Muscle layer of colon (tissue), 2 donors: Measurements from ENCODE around the gene TGFA.

Experiments
- H3K27ac ChIP-seq: one replicate; pipeline ENCODE4 v1.7.0; 2013; ENCODE audit warnings: low read depth, mild to moderate bottlenecking, low read length, moderate library complexity
- H3K27me3 ChIP-seq, 2 donors: one replicate each; pipeline ENCODE4 v1.7.0; 2013; ENCODE audit warnings: low read length in 2 of 2, mild to moderate bottlenecking in 2 of 2; ENCODE audit not compliant: insufficient read depth in 2 of 2, control insufficient read depth in 1 of 2
- H3K36me3 ChIP-seq: one replicate; pipeline ENCODE4 v1.7.0; 2013; ENCODE audit warnings: mild to moderate bottlenecking, low read length; ENCODE audit not compliant: insufficient read depth
- H3K4me1 ChIP-seq: one replicate; pipeline ENCODE4 v1.7.0; 2013; ENCODE audit warnings: mild to moderate bottlenecking, low read length; ENCODE audit not compliant: insufficient read depth
- H3K4me3 ChIP-seq, 2 donors: one replicate each; pipeline ENCODE4 v1.7.0; 2013; ENCODE audit warnings: low read length in 2 of 2, low read depth in 1 of 2, mild to moderate bottlenecking in 1 of 2, moderate library complexity in 1 of 2
- H3K9ac ChIP-seq: one replicate; pipeline ENCODE4 v1.7.0; 2013; ENCODE audit warnings: low read length
- H3K9me3 ChIP-seq: one replicate; pipeline ENCODE4 v1.7.0; 2013; ENCODE audit warnings: mild to moderate bottlenecking, low read length
- donor health status: abdominal sarcoma.
- donor health status: Adenocarcinoma of cecum.

Gene TGFA

DNA sequence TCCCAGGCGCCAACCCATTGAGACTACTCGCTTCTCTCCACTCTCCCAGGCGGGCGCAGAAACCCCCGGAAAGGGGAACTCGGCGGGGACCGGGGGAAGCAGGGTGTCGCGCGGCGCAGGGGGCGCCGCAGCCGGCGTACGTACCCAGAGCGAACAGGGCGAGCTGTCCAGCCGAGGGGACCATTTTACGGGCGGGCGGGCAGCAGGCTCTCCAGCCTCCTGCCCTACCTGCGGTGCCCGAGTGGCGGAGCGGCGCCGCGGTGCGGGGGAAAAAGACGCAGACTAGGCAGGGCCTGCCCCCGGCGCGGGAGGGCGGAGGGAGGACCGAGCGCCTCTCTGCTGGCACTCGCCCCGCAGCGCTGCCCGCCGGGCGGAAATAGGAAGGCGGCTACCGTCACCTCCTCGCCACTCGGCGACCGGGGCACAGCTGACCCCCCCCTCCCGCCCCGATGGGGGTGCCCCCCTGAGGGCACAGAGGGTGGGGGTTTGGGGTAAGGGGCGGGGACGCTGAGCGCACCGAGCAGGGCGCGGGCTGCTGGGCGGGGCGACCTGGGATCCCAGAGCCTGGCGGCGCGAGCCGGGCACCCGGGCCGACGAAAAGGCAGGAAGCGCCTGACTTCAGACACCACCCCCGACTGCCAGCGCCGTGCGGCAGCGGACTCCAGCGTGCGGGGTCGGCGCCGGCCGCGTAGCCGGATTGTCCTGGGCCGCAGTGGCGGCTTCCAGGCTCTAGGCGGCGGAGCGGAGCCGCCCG, at the start of gene TGFA:
Gene TGFA, minus strand, starts transcription at position 243 of the 754 bp plus-strand sequence. Its CDS starts 59 bp downstream, at position 184.
- peaks cover 5% of the 10 kb centered on the region for H3K4me1 ChIP-seq
- H3K36me3 ChIP-seq, result no peaks in the 10 kb centered on the region
- H3K9me3 ChIP-seq, result no peaks in the 10 kb centered on the region
- peaks cover 19 to 27% of the 10 kb centered on the region in 2 donors for H3K27me3 ChIP-seq
- H3K27ac ChIP-seq, result no peak within 1 kb of the TSS
- H3K9ac ChIP-seq, result no peak within 1 kb of the TSS
- H3K4me3 ChIP-seq, result peak within 1 kb of the TSS; percentile 45 to 55

DNA sequence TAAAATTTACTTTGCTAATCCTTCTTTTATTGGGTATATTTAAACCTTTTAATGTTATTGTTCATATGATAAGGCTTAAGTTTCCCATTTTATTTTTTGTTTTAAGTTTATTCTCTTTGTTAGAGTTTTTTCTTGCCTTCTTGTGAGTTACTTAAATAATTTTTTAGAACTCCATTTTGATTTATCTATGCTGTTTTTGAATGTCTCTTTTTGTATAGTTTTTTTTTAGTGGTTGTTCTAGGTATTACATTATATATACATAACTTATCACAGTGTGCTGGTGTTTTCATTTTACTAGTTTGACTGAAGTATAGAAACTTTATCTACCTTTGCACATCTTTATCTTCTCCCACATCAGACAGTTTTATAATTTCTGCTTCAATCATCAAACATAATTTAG, 49.4 kb upstream of the TGFA start:
- no peaks in the 10 kb centered on the region for H3K9me3 ChIP-seq
- H3K27ac ChIP-seq, result no peak overlapping the region
- H3K36me3 ChIP-seq, result no peaks in the 10 kb centered on the region
- no peaks in the 10 kb centered on the region for H3K4me1 ChIP-seq
- H3K27me3 ChIP-seq, result no peaks in the 10 kb centered on the region
- no peak overlapping the region for H3K4me3 ChIP-seq
- H3K9ac ChIP-seq, result no peak overlapping the region

DNA sequence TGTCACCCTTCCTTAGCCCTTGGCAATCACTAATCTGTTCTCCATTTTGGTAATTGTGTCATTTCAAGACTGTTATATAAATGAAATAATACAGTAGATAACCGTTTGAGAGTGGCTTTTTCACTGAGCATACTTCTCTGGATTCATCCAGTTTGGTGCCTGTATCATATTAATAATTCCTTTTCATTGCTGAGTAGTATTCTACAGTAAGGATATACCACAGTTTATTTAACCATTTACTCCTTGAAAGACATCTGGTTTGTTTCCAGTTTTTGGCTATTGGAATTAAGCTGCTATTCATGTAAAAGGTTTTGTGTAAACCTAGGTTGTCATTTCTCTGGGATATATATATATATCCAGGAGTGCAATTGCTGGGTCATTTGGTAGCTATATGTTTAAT, 44.6 kb upstream of the TGFA start:
- H3K9me3 ChIP-seq, result no peaks in the 10 kb centered on the region
- no peaks in the 10 kb centered on the region for H3K36me3 ChIP-seq
- H3K4me3 ChIP-seq, result no peak overlapping the region
- no peaks in the 10 kb centered on the region for H3K27me3 ChIP-seq
- H3K9ac ChIP-seq, result no peak overlapping the region
- no peak overlapping the region for H3K27ac ChIP-seq
- no peaks in the 10 kb centered on the region for H3K4me1 ChIP-seq

DNA sequence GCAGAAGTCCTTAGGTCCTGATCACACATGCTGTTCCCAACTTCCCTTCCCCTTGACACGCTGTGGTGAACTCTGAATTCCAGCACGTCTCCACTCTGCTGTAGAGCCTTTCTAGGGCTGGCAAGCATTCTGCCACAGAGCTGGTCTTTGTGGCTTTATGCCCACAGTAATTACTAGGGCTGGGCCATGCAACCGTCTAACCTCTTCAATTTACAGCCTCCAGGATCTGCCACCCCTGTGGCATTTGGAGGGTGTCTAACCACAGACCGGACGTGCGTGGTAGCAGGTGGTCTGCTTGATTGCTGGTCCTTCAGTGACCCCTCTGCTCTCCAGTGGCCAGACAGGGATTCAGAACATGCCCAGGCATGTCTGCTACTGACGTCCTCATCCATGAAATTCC, 43.1 kb upstream of the TGFA start:
- Histone ChIP-seq H3K9ac (no peak overlapping the region), H3K27ac (no peak overlapping the region), H3K4me1 (no peaks in the 10 kb centered on the region), H3K27me3 (no peaks in the 10 kb centered on the region), H3K36me3 (no peaks in the 10 kb centered on the region), H3K9me3 (no peaks in the 10 kb centered on the region), H3K4me3 (no peak overlapping the region)

DNA sequence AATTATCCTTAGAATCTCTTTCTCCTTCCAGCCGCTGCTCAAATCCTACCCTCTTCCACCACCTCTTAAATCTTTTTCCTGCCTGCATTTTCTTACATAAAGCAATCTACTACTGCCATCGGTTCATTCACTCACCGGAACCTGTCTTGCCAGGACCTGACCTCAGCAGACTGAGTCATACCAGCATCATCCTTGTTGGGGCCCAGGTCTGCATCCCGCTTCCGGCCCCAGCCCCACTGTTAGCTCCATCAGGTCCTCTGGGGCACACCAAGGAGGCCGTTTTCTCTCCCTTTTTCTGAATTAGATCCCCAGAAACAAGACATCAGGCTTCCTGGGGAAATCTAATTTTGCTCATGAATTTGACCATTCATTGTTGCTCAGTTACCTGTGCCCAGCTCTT, 42.7 kb upstream of the TGFA start:
- H3K36me3 ChIP-seq, result no peaks in the 10 kb centered on the region
- no peaks in the 10 kb centered on the region for H3K4me1 ChIP-seq
- no peak overlapping the region for H3K27ac ChIP-seq
- H3K9me3 ChIP-seq, result no peaks in the 10 kb centered on the region
- H3K4me3 ChIP-seq, result no peak overlapping the region
- no peak overlapping the region for H3K9ac ChIP-seq
- no peaks in the 10 kb centered on the region for H3K27me3 ChIP-seq

DNA sequence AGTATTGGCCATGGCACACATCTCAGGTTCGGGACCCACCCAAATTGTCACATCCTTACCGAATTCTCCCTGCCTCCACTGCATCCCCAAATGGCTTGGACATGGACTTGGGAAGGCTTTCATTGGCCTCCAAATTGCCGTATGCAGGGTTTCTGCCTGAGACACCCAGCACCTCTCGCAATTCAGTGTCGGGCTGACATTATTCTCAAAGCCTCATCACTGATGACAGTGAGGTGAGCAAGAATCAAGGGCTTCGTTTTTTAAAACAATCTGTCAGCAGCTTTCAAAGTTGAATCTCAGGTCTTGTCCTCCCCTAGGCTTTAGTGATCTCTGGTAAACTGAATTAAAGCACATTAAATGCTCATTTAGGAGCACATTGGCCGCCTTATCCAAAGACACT, 29.5 kb upstream of the TGFA start:
- no peaks in the 10 kb centered on the region for H3K27me3 ChIP-seq
- no peak overlapping the region for H3K9ac ChIP-seq
- no peak overlapping the region for H3K27ac ChIP-seq
- H3K9me3 ChIP-seq, result no peaks in the 10 kb centered on the region
- H3K4me3 ChIP-seq, result no peak overlapping the region
- no peaks in the 10 kb centered on the region for H3K4me1 ChIP-seq
- H3K36me3 ChIP-seq, result no peaks in the 10 kb centered on the region

DNA sequence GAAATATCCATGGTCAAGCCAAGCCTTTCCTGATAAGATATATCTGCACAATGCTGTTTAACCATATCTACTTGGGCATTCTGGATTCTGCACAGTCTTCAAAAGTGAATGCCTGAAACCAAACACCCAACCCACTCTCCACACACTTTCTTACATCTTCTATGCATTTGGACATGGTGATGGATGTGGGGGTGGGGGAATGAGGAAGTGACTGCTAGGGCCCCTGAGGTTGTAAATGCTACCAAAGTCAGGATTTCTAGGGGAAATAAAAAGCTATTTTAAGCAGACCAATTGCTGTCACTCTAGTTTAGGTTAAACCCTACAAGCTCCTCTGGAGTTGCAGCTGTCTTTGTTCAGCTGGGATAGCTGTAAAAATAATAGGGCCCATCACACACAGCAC, 26.7 kb upstream of the TGFA start:
- Histone ChIP-seq H3K4me1 (no peaks in the 10 kb centered on the region), H3K27ac (no peak overlapping the region), H3K36me3 (no peaks in the 10 kb centered on the region), H3K9ac (no peak overlapping the region), H3K4me3 (no peak overlapping the region), H3K27me3 (no peaks in the 10 kb centered on the region), H3K9me3 (no peaks in the 10 kb centered on the region)

DNA sequence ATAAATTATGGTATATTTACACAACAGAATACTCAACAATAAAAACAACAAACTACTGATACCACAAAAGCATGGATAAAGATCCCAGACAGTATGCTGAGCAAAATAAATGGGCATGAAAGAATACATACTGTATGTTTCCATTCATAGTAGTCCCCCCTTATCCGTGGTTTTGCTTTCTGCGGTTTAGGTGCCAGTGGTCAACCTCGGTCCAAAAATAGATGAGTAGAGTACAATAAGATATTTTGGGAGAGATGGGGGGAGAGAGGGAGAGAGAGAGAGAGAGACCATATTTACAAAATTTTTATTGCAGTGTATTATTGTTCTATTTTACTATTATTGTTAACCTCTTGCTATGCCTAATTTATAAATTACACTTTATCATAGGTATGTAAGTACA, 21.0 kb upstream of the TGFA start:
- H3K9me3 ChIP-seq, result no peaks in the 10 kb centered on the region
- no peaks in the 10 kb centered on the region for H3K27me3 ChIP-seq
- no peak overlapping the region for H3K9ac ChIP-seq
- H3K27ac ChIP-seq, result no peak overlapping the region
- H3K4me3 ChIP-seq, result no peak overlapping the region
- H3K36me3 ChIP-seq, result no peaks in the 10 kb centered on the region
- no peaks in the 10 kb centered on the region for H3K4me1 ChIP-seq

DNA sequence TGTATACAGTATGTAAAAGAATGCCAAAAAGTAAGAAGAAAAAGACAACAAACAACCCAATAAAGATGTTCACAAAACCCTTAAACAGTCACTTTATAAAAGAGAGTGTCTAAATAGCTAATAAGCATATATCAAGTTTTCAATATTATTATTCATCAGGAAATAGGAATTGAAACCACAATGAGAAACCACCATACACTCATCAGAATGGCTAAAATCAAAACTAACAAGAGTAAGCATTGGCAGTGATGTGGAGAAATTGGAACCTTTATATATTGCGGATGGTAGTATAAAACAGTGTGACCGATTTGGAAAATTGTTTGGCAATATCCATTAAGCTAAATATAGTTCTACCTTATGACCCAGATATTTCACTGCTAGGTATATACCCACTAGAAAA, 20.5 kb upstream of the TGFA start:
- Histone ChIP-seq H3K9ac (no peak overlapping the region), H3K4me1 (no peaks in the 10 kb centered on the region), H3K36me3 (no peaks in the 10 kb centered on the region), H3K9me3 (no peaks in the 10 kb centered on the region), H3K27me3 (no peaks in the 10 kb centered on the region), H3K27ac (no peak overlapping the region), H3K4me3 (no peak overlapping the region)

DNA sequence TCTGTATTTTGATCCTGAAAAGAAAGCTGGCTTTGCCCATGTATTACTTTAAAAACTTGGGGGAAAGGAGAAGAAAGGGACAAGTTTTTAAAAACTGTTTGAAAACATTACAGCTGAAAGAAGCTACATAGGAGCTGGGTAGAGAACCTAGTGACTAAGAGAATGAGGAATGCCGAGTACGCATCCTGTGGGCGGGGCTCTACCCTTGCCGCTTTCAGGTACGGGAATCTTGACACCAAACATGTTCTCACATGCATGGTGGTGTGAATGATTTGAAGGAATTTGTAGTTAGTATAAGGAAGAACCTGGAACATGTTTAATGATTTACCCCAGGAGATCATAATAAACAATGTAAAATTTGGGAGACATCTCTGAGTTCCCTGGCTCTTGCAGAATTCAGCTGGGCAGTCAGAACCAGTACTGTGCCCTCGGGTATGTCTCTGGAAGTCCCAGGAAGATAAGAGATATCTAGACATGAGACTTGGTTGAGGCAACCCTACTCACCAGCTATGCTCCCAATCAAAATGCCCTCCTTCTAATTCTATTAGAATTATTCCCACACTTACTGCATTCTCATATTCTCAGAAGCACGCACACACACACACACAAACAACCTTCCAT, 16.5 kb upstream of the TGFA start:
- H3K36me3 ChIP-seq, result no peaks in the 10 kb centered on the region
- H3K9ac ChIP-seq, result no peak overlapping the region
- H3K27me3 ChIP-seq, result no peaks in the 10 kb centered on the region
- no peaks in the 10 kb centered on the region for H3K4me1 ChIP-seq
- H3K4me3 ChIP-seq, result no peak overlapping the region
- H3K27ac ChIP-seq, result no peak overlapping the region
- no peaks in the 10 kb centered on the region for H3K9me3 ChIP-seq

DNA sequence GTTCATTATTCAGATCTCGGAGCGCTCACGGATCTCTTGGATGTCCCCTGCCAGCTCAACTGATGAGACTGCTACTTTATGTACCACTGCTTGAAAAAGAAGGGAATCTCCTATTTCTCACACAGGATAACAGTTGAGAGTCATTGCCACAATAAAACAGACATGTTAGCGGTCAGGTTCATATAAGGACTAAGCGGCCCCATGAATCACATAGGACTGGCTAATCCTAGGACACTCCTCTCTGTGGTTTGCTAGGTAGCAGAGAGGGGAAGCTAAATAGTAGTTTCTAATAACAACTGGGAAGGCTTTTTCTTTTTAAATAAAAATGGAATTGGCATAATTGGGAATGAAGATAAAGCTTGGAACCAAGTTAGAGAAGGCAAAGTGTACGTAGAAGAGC, 15.9 kb upstream of the TGFA start:
- Histone ChIP-seq H3K27ac (no peak overlapping the region), H3K36me3 (no peaks in the 10 kb centered on the region)

DNA sequence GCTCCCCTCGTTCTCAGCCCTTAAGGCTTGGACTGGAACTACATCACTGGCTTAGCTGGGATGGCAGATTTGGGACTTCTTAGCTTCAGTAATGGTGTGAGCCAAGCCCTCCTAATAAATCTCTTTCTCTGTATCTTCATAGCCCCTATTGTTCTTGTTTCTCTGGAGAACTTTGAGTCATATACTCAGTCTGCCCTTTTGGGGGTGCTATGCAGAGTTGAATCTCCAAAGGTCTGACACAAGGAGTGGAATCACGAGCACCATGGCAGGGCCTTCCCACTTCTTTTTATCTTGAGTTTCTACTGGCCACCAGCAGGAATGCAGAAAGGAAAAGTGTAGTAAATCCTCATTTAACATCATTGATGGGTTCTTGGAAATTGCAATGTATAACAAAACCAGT, 13.3 kb upstream of the TGFA start:
- no peaks in the 10 kb centered on the region for H3K4me1 ChIP-seq
- H3K4me3 ChIP-seq, result no peak overlapping the region
- no peak overlapping the region for H3K9ac ChIP-seq
- H3K27ac ChIP-seq, result no peak overlapping the region
- no peaks in the 10 kb centered on the region for H3K36me3 ChIP-seq
- H3K27me3 ChIP-seq, result no peaks in the 10 kb centered on the region
- H3K9me3 ChIP-seq, result no peaks in the 10 kb centered on the region

More for the DNA sequence above, 15.9 kb upstream of the TGFA start:
- Histone ChIP-seq H3K9me3 (no peaks in the 10 kb centered on the region), H3K9ac (no peak overlapping the region), H3K27me3 (no peaks in the 10 kb centered on the region), H3K4me3 (no peak overlapping the region), H3K4me1 (no peaks in the 10 kb centered on the region)
